ENCODE data around the gene SLITRK1.

The SLITRK1 gene

DNA sequence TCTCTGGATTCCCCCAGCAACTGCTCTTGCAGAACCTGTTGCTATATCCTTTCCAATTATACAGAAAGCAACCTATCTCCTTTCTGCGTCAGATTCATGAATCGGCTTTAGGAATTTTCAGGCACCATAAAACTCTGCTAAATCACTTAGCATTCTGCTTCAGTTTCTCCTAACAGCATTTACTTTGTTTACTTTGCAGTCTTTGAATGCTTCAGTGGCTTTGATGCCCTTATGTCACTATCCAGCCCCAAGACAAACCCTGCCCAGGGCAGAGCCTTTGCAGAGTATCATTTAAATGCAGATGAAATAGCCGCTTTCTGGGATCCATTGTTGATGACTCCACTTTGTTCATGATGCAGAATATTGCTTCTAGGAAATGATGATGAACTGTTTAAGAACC, 43.1 kb downstream of the SLITRK1 start:
- H3K9me3 ChIP-seq (ENCODE audit: control insufficient read depth, low read length) = no peaks in the 10 kb centered on the region
- no peaks in the 10 kb centered on the region for H3K4me1 ChIP-seq
- no peak overlapping the region for H3K27ac ChIP-seq
- H3K9ac ChIP-seq = no peak overlapping the region
- H2AFZ ChIP-seq = no peak overlapping the region
- H3K4me3 ChIP-seq (ENCODE audit: low read depth, low read length) = no peak overlapping the region
- H3K4me2 ChIP-seq (ENCODE audit: low read length) = no peak overlapping the region
- H3K27me3 ChIP-seq (ENCODE audit: control insufficient read depth, insufficient read depth, low read length) = no peaks in the 10 kb centered on the region
- H3K79me2 ChIP-seq = no peaks in the 10 kb centered on the region
- TF ChIP-seq, protein P1, sequence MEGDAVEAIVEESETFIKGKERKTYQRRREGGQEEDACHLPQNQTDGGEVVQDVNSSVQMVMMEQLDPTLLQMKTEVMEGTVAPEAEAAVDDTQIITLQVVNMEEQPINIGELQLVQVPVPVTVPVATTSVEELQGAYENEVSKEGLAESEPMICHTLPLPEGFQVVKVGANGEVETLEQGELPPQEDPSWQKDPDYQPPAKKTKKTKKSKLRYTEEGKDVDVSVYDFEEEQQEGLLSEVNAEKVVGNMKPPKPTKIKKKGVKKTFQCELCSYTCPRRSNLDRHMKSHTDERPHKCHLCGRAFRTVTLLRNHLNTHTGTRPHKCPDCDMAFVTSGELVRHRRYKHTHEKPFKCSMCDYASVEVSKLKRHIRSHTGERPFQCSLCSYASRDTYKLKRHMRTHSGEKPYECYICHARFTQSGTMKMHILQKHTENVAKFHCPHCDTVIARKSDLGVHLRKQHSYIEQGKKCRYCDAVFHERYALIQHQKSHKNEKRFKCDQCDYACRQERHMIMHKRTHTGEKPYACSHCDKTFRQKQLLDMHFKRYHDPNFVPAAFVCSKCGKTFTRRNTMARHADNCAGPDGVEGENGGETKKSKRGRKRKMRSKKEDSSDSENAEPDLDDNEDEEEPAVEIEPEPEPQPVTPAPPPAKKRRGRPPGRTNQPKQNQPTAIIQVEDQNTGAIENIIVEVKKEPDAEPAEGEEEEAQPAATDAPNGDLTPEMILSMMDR (IDR thresholded peaks at IDR 0.05) = no peak
- no peaks in the 10 kb centered on the region for H3K36me3 ChIP-seq (ENCODE audit: control insufficient read depth, insufficient read depth, low read length)

DNA sequence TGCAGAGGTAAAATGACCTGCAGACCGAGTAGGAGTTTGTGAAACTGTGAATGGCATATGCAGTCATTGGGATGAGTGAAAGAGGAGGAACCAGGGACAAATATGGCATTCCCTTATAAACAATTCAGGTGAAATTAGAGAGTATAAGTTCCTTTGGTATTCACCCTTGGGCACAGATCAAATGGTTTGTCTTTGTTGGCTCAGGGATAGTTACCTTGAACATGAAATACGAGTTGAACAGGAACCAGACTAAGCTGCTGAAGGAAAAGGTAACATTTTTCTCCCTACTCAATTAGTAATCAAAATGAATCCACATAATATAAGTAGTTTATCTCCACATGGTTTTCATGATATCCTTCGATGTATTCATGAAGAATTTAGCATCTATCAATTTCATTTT, 50.5 kb downstream of the SLITRK1 start:
- Histone ChIP-seq H3K9ac (no peak overlapping the region), H3K4me1 (no peaks in the 10 kb centered on the region), H3K27me3 (ENCODE audit: control insufficient read depth, insufficient read depth, low read length) (no peaks in the 10 kb centered on the region), H3K36me3 (ENCODE audit: control insufficient read depth, insufficient read depth, low read length) (no peaks in the 10 kb centered on the region), H3K9me3 (ENCODE audit: control insufficient read depth, low read length) (no peaks in the 10 kb centered on the region), H3K4me2 (ENCODE audit: low read length) (no peak overlapping the region), H3K4me3 (ENCODE audit: low read depth, low read length) (no peak overlapping the region), H2AFZ (no peak overlapping the region), H3K27ac (no peak overlapping the region), H3K79me2 (no peaks in the 10 kb centered on the region)
- TF ChIP-seq, protein P1 (IDR thresholded peaks at IDR 0.05) = no peak

DNA sequence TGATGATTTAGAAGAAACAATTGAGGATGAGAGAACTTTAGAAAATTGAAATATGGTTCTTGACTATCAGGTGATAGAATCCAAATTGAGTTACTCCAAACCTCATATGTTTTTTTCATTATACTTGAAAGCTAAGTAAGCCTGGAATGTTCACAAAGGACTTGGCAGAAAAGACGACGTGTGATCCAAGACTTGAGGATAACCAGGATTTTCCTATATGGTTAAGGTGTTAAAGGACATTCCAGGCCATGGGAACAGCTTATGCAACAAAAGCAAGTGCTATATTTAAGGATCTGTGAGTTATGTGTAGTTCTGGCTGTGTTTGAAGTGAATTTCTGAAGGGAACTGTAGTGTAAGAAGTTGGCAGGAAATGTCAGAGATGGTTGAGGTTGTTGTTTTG, 52.5 kb downstream of the SLITRK1 start:
- H3K27me3 ChIP-seq (ENCODE audit: control insufficient read depth, insufficient read depth, low read length) = no peaks in the 10 kb centered on the region
- TF ChIP-seq, protein P1 (IDR thresholded peaks at IDR 0.05) = no peak
- H3K4me3 ChIP-seq (ENCODE audit: low read depth, low read length) = no peak overlapping the region
- H3K27ac ChIP-seq = no peak overlapping the region
- H2AFZ ChIP-seq = no peak overlapping the region
- H3K79me2 ChIP-seq = no peaks in the 10 kb centered on the region
- no peak overlapping the region for H3K9ac ChIP-seq
- no peaks in the 10 kb centered on the region for H3K36me3 ChIP-seq (ENCODE audit: control insufficient read depth, insufficient read depth, low read length)
- H3K4me2 ChIP-seq (ENCODE audit: low read length) = no peak overlapping the region
- H3K9me3 ChIP-seq (ENCODE audit: control insufficient read depth, low read length) = no peaks in the 10 kb centered on the region
- no peaks in the 10 kb centered on the region for H3K4me1 ChIP-seq

DNA sequence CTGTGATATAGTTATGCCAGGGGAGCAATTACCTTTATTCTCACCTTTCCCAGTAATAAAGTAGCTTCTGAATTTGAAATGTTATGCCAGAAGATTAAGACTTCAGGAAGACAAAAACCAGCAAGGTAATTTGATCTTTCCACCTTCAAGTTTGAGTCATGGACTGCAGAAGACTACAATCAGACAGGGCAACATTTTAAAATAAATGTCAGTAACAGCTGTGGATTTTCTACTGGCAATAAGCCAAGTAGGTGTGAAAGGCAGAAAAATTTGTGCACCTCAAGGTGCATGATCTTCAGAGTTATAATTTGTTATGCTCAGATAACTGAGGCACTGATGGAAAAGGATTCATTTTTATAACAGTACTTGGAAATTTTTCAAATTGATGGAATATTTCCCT, 54.9 kb downstream of the SLITRK1 start:
- H3K79me2 ChIP-seq = no peaks in the 10 kb centered on the region
- H2AFZ ChIP-seq = no peak overlapping the region
- no peaks in the 10 kb centered on the region for H3K36me3 ChIP-seq (ENCODE audit: control insufficient read depth, insufficient read depth, low read length)
- no peak overlapping the region for H3K4me3 ChIP-seq (ENCODE audit: low read depth, low read length)
- no peak overlapping the region for H3K9ac ChIP-seq
- TF ChIP-seq, protein P1 (IDR thresholded peaks at IDR 0.05) = no peak
- no peak overlapping the region for H3K27ac ChIP-seq
- no peaks in the 10 kb centered on the region for H3K9me3 ChIP-seq (ENCODE audit: control insufficient read depth, low read length)
- no peaks in the 10 kb centered on the region for H3K4me1 ChIP-seq
- H3K27me3 ChIP-seq (ENCODE audit: control insufficient read depth, insufficient read depth, low read length) = no peaks in the 10 kb centered on the region
- no peak overlapping the region for H3K4me2 ChIP-seq (ENCODE audit: low read length)

Measured in parathyroid adenoma (tissue), 2 donors.